Measurements from ENCODE around the gene TANK.

The TANK gene

GRCh38 chr2:161228511-161229240, 68.4 kb downstream of the TANK start:
- DNase-seq (ENCODE audit: low read depth in 2 of 2) = no peak

- no peak for DNase-seq (ENCODE audit: low read depth in 2 of 2)
Measured at GRCh38 chr2:161230959-161231358, 70.7 kb downstream of the TANK start.

- no peak for DNase-seq (ENCODE audit: low read depth in 2 of 2)
Measured at GRCh38 chr2:161232571-161232970, 72.3 kb downstream of the TANK start.

- DNase-seq (ENCODE audit: low read depth in 2 of 2) = no peak
Measured at GRCh38 chr2:161233858-161234431, 73.7 kb downstream of the TANK start.

- DNase-seq (ENCODE audit: low read depth in 2 of 2) = no peak
Measured at GRCh38 chr2:161234627-161235026, 74.4 kb downstream of the TANK start.

GRCh38 chr2:161237392-161238264, 77.4 kb downstream of the TANK start:
- DNase-seq (ENCODE audit: low read depth in 2 of 2) = no peak

GRCh38 chr2:161238265-161238559, 78.0 kb downstream of the TANK start:
- DNase-seq (ENCODE audit: low read depth in 2 of 2) = no peak

- DNase-seq (ENCODE audit: low read depth in 2 of 2) = no peak
Measured at GRCh38 chr2:161238560-161239325, 78.5 kb downstream of the TANK start.

GRCh38 chr2:161239326-161240109, 79.3 kb downstream of the TANK start:
- DNase-seq (ENCODE audit: low read depth in 2 of 2) = no peak

GRCh38 chr2:161241894-161242293, 81.7 kb downstream of the TANK start:
- DNase-seq (ENCODE audit: low read depth in 2 of 2) = no peak

- DNase-seq (ENCODE audit: low read depth in 2 of 2) = no peak
Measured at GRCh38 chr2:161243312-161243711, 83.1 kb downstream of the TANK start.

GRCh38 chr2:161243905-161244304, 83.7 kb downstream of the TANK start:
- no peak for DNase-seq (ENCODE audit: low read depth in 2 of 2)

- DNase-seq (ENCODE audit: low read depth in 2 of 2) = peak in 1 of 2 donors; percentile 42
Measured at GRCh38 chr2:161244387-161245260, 84.4 kb downstream of the TANK start.

GRCh38 chr2:161245261-161245553, 85.0 kb downstream of the TANK start:
- DNase-seq (ENCODE audit: low read depth in 2 of 2) = no peak

- DNase-seq (ENCODE audit: low read depth in 2 of 2) = no peak
Measured at GRCh38 chr2:161245671-161246070, 85.4 kb downstream of the TANK start.

- no peak for DNase-seq (ENCODE audit: low read depth in 2 of 2)
Measured at GRCh38 chr2:161246281-161246680, 86.1 kb downstream of the TANK start.

GRCh38 chr2:161250864-161251436, 90.7 kb downstream of the TANK start:
- DNase-seq (ENCODE audit: low read depth in 2 of 2) = no peak

- no peak for DNase-seq (ENCODE audit: low read depth in 2 of 2)
Measured at GRCh38 chr2:161257123-161257952, 97.1 kb downstream of the TANK start.

- no peak for DNase-seq (ENCODE audit: low read depth in 2 of 2)
Measured at GRCh38 chr2:161265874-161266273, 105.6 kb downstream of the TANK start.

Data from activated CD8-positive, alpha-beta memory T cell treated with anti-CD3 and anti-CD28 coated beads for 4 hours (primary cell).